Nephron (organoid): Measurements from ENCODE around the gene DEDD2.

ENCODE experiments used
- H3K27ac Mint-ChIP-seq, 3 experiments: 2 replicates each; pipeline ENCODE4 v1.8.0; 2020; ENCODE audit warnings: mixed read lengths in 3 of 3, mild to moderate bottlenecking in 2 of 3, moderate library complexity in 1 of 3
- H3K27me3 Mint-ChIP-seq: 2 replicates; pipeline ENCODE4 v1.8.0; 2021; ENCODE audit warnings: low read depth, mild to moderate bottlenecking, moderate library complexity, mixed read lengths
- H3K36me3 Mint-ChIP-seq: 2 replicates; pipeline ENCODE4 v1.8.0; 2020; ENCODE audit warnings: low read depth, mixed read lengths
- H3K4me1 Mint-ChIP-seq: 2 replicates; pipeline ENCODE4 v1.8.0; 2020; ENCODE audit warnings: mixed read lengths
- H3K4me3 Mint-ChIP-seq, 3 experiments: 2 replicates each; pipeline ENCODE4 v1.8.0; 2020; ENCODE audit warnings: mild to moderate bottlenecking in 3 of 3, mixed read lengths in 3 of 3, moderate library complexity in 2 of 3
- H3K9me3 Mint-ChIP-seq: 2 replicates; pipeline ENCODE4 v1.8.0; 2020; ENCODE audit warnings: mixed read lengths
- TF ChIP-seq, protein P1 (sequence below), 3 experiments: fragments of 200-600 bp; sonication (generic); IDR thresholded peaks; one replicate each; pipeline ENCODE4 v1.5.0; 2021; ENCODE audit warnings: antibody characterized with exemption in 3 of 3; ENCODE audit not compliant: unreplicated experiment in 3 of 3

DEDD2 gene

DNA sequence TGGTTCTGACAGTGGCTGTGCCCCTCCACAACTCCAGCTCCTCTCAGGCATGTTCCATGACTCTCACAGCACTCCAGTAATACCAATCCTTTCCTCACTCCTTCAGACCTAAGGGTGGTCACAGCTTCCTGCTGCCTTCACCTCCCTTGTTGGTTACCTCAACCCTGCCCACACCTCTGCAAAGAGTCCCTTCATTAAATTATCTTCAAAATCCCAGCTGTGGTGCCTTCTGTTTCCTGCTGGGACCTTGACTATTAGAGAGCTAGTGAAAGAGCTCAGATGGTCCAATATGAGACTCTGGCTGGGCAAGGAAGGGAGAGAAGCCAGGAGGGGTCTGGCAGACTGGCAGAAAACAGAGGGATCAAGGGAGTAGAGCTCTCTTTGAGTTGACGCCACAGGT, 26.1 kb downstream of the DEDD2 start:
- peaks cover 44% of the 10 kb centered on the region for H3K27me3 Mint-ChIP-seq
- H3K36me3 Mint-ChIP-seq, result no peaks in the 10 kb centered on the region
- H3K4me3 Mint-ChIP-seq, result no peak overlapping the region
- H3K27ac Mint-ChIP-seq, result no peak overlapping the region
- H3K4me1 Mint-ChIP-seq, result no peaks in the 10 kb centered on the region
- TF ChIP-seq, protein P1, sequence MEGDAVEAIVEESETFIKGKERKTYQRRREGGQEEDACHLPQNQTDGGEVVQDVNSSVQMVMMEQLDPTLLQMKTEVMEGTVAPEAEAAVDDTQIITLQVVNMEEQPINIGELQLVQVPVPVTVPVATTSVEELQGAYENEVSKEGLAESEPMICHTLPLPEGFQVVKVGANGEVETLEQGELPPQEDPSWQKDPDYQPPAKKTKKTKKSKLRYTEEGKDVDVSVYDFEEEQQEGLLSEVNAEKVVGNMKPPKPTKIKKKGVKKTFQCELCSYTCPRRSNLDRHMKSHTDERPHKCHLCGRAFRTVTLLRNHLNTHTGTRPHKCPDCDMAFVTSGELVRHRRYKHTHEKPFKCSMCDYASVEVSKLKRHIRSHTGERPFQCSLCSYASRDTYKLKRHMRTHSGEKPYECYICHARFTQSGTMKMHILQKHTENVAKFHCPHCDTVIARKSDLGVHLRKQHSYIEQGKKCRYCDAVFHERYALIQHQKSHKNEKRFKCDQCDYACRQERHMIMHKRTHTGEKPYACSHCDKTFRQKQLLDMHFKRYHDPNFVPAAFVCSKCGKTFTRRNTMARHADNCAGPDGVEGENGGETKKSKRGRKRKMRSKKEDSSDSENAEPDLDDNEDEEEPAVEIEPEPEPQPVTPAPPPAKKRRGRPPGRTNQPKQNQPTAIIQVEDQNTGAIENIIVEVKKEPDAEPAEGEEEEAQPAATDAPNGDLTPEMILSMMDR (IDR thresholded peaks at IDR 0.05; ENCODE audit: unreplicated experiment in 3 of 3), result no peak
- H3K9me3 Mint-ChIP-seq, result peaks cover 5% of the 10 kb centered on the region

DNA sequence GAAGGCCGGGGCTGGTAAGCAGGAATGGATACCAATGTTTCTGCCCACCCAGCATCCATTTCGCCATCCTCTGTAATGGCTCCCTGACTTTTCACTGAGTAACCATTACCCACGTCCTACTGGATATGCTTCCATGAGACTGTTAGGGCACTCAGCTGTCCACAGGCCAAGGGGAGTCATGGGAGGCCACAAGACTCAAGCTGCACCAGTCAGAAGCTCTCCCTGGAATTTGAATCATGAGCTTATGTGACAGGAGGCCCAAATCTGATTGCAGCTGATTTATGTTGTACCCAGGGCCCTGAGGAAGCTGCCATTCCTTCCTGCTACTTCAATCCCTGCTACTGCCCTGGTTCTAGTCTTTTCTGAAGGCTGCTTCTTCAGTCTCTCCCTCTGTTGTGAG, 28.3 kb downstream of the DEDD2 start:
- Mint-ChIP-seq H3K27ac (no peak overlapping the region), H3K4me1 (peaks cover 6% of the 10 kb centered on the region), H3K27me3 (peaks cover 55% of the 10 kb centered on the region), H3K36me3 (no peaks in the 10 kb centered on the region), H3K4me3 (no peak overlapping the region), H3K9me3 (peaks cover 3% of the 10 kb centered on the region)
- TF ChIP-seq, protein P1 (IDR thresholded peaks at IDR 0.05; ENCODE audit: unreplicated experiment in 3 of 3), result no peak

DNA sequence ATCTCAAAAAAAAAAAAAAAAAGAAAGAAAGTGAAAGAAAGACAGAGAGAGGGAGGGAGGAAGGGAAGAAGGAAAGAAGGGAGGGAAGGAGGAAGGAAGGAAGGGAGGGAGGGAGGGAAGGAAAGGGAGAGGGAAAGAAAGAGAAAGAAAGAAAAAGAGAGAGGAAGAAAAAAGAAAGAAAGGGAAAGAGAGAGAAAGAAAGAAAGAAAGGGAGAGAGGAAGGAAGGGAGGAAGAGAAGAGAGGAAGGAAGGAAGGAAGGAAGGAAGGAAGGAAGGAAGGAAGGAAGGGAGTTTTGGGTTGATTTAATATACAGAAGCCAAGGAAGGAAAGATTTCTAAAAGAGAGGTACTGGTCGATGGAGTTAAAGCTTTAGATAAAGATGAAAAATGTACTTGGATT, 28.8 kb downstream of the DEDD2 start:
- H3K9me3 Mint-ChIP-seq, result peaks cover 3% of the 10 kb centered on the region
- no peaks in the 10 kb centered on the region for H3K36me3 Mint-ChIP-seq
- H3K4me3 Mint-ChIP-seq, result no peak overlapping the region
- H3K27ac Mint-ChIP-seq, result no peak overlapping the region
- TF ChIP-seq, protein P1 (IDR thresholded peaks at IDR 0.05; ENCODE audit: unreplicated experiment in 3 of 3), result no peak
- peaks cover 6% of the 10 kb centered on the region for H3K4me1 Mint-ChIP-seq
- H3K27me3 Mint-ChIP-seq, result peaks cover 55% of the 10 kb centered on the region

- Mint-ChIP-seq H3K4me3 (no peak overlapping the region), H3K9me3 (no peaks in the 10 kb centered on the region), H3K4me1 (peaks cover 6% of the 10 kb centered on the region), H3K27me3 (peaks cover 51% of the 10 kb centered on the region), H3K27ac (peak overlapping the region in 2 of 3 experiments; percentile 27 to 53), H3K36me3 (no peaks in the 10 kb centered on the region)
- TF ChIP-seq, protein P1 (IDR thresholded peaks at IDR 0.05; ENCODE audit: unreplicated experiment in 3 of 3), result no peak
Observed at GRCh38 chr19:42185277-42185676, 32.2 kb downstream of the DEDD2 start.

DNA sequence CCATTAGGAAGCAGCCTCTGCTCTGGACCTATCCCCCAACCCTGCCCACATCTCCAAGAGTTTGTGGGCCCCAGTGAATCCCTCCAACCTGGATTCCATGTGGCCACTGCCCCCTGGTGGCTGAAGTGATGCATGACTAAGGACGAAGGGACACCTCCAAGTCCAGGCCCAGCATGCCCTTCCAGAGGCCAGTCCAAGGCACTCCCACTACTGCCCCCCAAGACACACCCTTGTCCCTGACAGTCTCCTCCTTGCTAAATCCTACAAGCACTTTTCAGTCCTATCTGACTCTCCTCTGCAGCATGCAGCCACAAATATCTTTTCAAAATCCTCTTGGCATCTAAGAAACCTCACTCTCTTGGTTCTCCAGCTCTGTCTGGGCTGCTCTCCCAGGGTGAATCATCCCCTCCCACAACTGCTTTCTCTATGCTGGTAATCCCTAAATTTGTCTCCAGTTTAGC, 33.0 kb downstream of the DEDD2 start:
- Mint-ChIP-seq H3K4me3 (no peak overlapping the region), H3K4me1 (peaks cover 6% of the 10 kb centered on the region), H3K9me3 (no peaks in the 10 kb centered on the region), H3K36me3 (no peaks in the 10 kb centered on the region), H3K27ac (peak overlapping the region in 1 of 3 experiments; percentile 25), H3K27me3 (peaks cover 45% of the 10 kb centered on the region)
- TF ChIP-seq, protein P1 (IDR thresholded peaks at IDR 0.05; ENCODE audit: unreplicated experiment in 3 of 3), result peak; percentile 80 to 84 (median 82)
